OCI-LY1 (cell line): ENCODE measurements around the gene MAFB.

ENCODE experiments used
- H2AFZ ChIP-seq: fragments of 200-600 bp; sonication (generic), shearing (Covaris generic); 2 replicates; pipeline ENCODE4 v1.6.0; 2014; ENCODE audit warnings: antibody characterized with exemption, mild to moderate bottlenecking, low read length
- H3F3A ChIP-seq: fragments of 200-600 bp; sonication (generic), shearing (Covaris generic); 2 replicates; pipeline ENCODE4 v1.6.0; 2014; ENCODE audit warnings: mild to moderate bottlenecking, antibody characterized with exemption, low read length, moderate library complexity; ENCODE audit not compliant: insufficient read depth
- H3K27ac ChIP-seq: fragments of 200-600 bp; sonication (generic); 2 replicates; pipeline ENCODE4 v1.5.1; 2014; ENCODE audit warnings: low read length, mixed run types, mild to moderate bottlenecking, low read depth; ENCODE audit not compliant: poor library complexity, severe bottlenecking
- H3K27me3 ChIP-seq: fragments of 200-600 bp; sonication (generic); 2 replicates; pipeline ENCODE4 v1.6.0; 2014; ENCODE audit warnings: antibody characterized with exemption, mild to moderate bottlenecking, low read length, moderate library complexity; ENCODE audit not compliant: insufficient read depth
- H3K36me3 ChIP-seq: fragments of 200-600 bp; sonication (generic); 2 replicates; pipeline ENCODE4 v1.6.1; 2014; ENCODE audit warnings: mild to moderate bottlenecking, antibody characterized with exemption, low read length, moderate library complexity, mixed read lengths; ENCODE audit not compliant: insufficient read depth
- H3K4me1 ChIP-seq: fragments of 200-600 bp; sonication (generic); 2 replicates; pipeline ENCODE4 v1.5.1; 2014; ENCODE audit warnings: mild to moderate bottlenecking, low read length, moderate library complexity; ENCODE audit not compliant: insufficient read depth, severe bottlenecking
- H3K4me2 ChIP-seq: fragments of 200-600 bp; sonication (generic), shearing (Covaris generic); 2 replicates; pipeline ENCODE4 v1.6.1; 2014; ENCODE audit warnings: low read length
- H3K4me3 ChIP-seq: fragments of 200-600 bp; sonication (generic); 2 replicates; pipeline ENCODE4 v1.5.1; 2014; ENCODE audit warnings: low read length, low read depth, mild to moderate bottlenecking, mixed read lengths; ENCODE audit not compliant: poor library complexity, severe bottlenecking
- H3K79me2 ChIP-seq: fragments of 200-600 bp; shearing (Covaris generic); 2 replicates; pipeline ENCODE4 v1.6.1; 2016; ENCODE audit warnings: mixed run types, low read length, mixed read lengths; ENCODE audit not compliant: insufficient read depth
- H3K9ac ChIP-seq: fragments of 200-600 bp; sonication (generic), shearing (Covaris generic); 2 replicates; pipeline ENCODE4 v1.6.1; 2014; ENCODE audit warnings: mild to moderate bottlenecking, low read length, mixed read lengths
- H3K9me2 ChIP-seq: fragments of 200-600 bp; sonication (generic), shearing (Covaris generic); 2 replicates; pipeline ENCODE4 v1.6.1; 2014; ENCODE audit warnings: low read depth, mild to moderate bottlenecking, low read length, mixed read lengths
- H3K9me3 ChIP-seq: fragments of 200-600 bp; shearing (Covaris generic); 2 replicates; pipeline ENCODE4 v1.6.1; 2014; ENCODE audit warnings: low read length, mixed read lengths
- H4K20me1 ChIP-seq: fragments of 200-600 bp; sonication (generic), shearing (Covaris generic); 2 replicates; pipeline ENCODE4 v1.6.0; 2016; ENCODE audit warnings: mild to moderate bottlenecking, low read length; ENCODE audit not compliant: insufficient read depth
- EZH2 ChIP-seq: fragments of 200-600 bp; sonication (generic), shearing (Covaris generic); IDR thresholded peaks from 2 replicates; pipeline ENCODE4 v1.8.0; 2017; ENCODE audit warnings: borderline replicate concordance, mixed run types, mild to moderate bottlenecking, antibody characterized with exemption, low read length, moderate library complexity, mixed read lengths
- TF ChIP-seq, protein P1 (sequence below): fragments of 200-600 bp; sonication (generic), shearing (Covaris generic); IDR thresholded peaks from 2 replicates; pipeline ENCODE4 v1.5.1; 2017; ENCODE audit warnings: mild to moderate bottlenecking, antibody characterized with exemption, low read length, moderate library complexity, mixed read lengths

MAFB gene

DNA sequence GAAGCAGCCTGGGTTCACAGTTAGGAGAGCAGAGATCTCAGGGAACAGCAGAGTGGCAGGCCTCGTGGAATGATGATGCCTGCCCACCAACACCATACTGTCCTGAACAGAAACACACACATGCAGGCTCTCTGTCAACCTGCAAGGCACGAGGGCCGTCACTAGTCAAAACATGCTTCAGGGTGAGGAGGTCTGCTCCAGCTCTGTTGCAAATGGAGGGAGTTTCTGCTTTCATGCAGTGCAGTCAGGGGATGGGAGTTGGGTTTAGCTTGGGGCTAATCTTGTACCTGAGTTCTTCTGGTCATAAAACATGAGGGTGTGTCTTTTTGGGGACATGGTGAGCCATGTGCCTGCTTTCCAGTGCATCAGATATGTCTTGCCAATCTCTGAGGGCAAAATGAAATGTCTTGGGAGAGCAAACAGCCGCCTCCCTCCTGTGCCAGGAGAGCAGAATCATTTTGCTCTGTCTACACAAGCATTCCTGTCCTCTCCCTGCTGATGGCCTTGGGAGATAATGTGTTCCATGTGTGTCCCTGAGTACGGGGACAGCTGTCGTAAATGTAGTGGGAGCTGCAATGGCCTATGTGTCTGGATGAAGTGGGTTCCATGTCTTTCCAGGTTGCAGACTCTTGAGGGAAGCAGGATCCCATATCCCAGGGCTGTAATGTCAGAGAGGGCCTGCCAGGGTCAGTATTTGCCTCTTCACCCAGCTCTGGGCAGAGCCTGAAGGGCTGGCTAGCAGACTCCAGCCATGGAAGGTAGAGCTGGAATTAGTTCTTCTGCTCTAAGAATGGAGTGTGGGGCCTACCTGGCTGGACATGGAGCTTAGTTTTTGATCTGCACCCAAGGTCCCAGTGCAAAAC lies 40.6 kb downstream of the MAFB start:
- H3K79me2 ChIP-seq = no peaks in the 10 kb centered on the region
- H3K4me1 ChIP-seq = no peaks in the 10 kb centered on the region
- no peaks in the 10 kb centered on the region for H4K20me1 ChIP-seq
- no peaks in the 10 kb centered on the region for H3K9me3 ChIP-seq
- no peaks in the 10 kb centered on the region for H3K9me2 ChIP-seq
- H3K4me3 ChIP-seq = no peak overlapping the region
- H3K27me3 ChIP-seq = no peaks in the 10 kb centered on the region
- H3K4me2 ChIP-seq = no peak overlapping the region
- TF ChIP-seq, protein P1, sequence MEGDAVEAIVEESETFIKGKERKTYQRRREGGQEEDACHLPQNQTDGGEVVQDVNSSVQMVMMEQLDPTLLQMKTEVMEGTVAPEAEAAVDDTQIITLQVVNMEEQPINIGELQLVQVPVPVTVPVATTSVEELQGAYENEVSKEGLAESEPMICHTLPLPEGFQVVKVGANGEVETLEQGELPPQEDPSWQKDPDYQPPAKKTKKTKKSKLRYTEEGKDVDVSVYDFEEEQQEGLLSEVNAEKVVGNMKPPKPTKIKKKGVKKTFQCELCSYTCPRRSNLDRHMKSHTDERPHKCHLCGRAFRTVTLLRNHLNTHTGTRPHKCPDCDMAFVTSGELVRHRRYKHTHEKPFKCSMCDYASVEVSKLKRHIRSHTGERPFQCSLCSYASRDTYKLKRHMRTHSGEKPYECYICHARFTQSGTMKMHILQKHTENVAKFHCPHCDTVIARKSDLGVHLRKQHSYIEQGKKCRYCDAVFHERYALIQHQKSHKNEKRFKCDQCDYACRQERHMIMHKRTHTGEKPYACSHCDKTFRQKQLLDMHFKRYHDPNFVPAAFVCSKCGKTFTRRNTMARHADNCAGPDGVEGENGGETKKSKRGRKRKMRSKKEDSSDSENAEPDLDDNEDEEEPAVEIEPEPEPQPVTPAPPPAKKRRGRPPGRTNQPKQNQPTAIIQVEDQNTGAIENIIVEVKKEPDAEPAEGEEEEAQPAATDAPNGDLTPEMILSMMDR = no peak
- TF ChIP-seq EZH2 = no peak
- H3K36me3 ChIP-seq = no peaks in the 10 kb centered on the region
- no peak overlapping the region for H3K9ac ChIP-seq
- H3F3A ChIP-seq = no peaks in the 10 kb centered on the region
- no peak overlapping the region for H3K27ac ChIP-seq
- no peak overlapping the region for H2AFZ ChIP-seq

DNA sequence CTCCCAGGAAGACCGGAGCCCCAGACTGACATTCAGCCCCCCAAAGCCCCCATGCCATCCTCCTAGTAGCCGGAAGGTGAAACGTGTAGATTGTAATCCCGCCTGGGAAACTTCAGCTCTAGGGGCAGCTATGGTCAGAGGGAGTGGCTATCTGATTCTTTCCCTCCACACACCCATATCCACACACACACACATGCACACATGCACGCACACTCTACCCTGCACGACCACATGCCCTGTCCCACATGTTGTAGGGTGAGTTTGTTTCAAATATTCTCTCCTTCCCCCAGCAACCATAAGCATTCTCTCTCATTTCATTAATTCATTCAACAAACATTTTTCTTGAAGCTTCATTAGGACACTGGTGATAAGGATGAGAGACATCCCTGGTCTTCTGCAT lies 42.2 kb downstream of the MAFB start:
- H3K9me2 ChIP-seq = no peaks in the 10 kb centered on the region
- no peak overlapping the region for H2AFZ ChIP-seq
- no peak overlapping the region for H3K4me2 ChIP-seq
- H4K20me1 ChIP-seq = no peaks in the 10 kb centered on the region
- TF ChIP-seq, protein P1 = no peak
- TF ChIP-seq EZH2 = no peak
- H3K4me1 ChIP-seq = no peaks in the 10 kb centered on the region
- H3K36me3 ChIP-seq = no peaks in the 10 kb centered on the region
- no peaks in the 10 kb centered on the region for H3K79me2 ChIP-seq
- H3K9ac ChIP-seq = no peak overlapping the region
- H3K9me3 ChIP-seq = no peaks in the 10 kb centered on the region
- no peaks in the 10 kb centered on the region for H3F3A ChIP-seq
- no peak overlapping the region for H3K4me3 ChIP-seq
- no peaks in the 10 kb centered on the region for H3K27me3 ChIP-seq
- H3K27ac ChIP-seq = no peak overlapping the region

DNA sequence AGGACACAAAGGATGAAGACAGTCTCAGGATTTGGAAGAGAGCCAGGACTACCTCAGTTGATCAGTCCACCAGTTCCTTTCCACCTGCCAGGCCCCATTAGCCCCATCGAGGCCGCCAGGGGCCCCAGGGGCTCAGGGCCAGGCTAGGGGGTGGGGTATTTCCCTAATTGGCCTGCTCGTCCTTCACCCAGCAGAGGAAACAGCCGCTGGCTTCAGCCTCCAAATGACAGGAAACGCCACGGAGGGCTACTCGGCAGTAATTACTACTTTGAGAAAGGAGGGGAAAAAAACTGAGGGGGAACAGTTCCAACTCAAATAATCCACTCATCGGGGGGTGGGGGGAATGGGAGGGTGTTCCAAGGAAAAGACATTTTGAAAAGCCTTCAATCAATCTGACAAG lies 42.7 kb downstream of the MAFB start:
- no peaks in the 10 kb centered on the region for H3K9me3 ChIP-seq
- no peaks in the 10 kb centered on the region for H3K4me1 ChIP-seq
- H2AFZ ChIP-seq = no peak overlapping the region
- no peak overlapping the region for H3K4me2 ChIP-seq
- no peaks in the 10 kb centered on the region for H3K36me3 ChIP-seq
- no peaks in the 10 kb centered on the region for H3K79me2 ChIP-seq
- H3K27ac ChIP-seq = no peak overlapping the region
- no peaks in the 10 kb centered on the region for H4K20me1 ChIP-seq
- no peak for TF ChIP-seq EZH2
- TF ChIP-seq, protein P1 = no peak
- H3K9ac ChIP-seq = no peak overlapping the region
- no peaks in the 10 kb centered on the region for H3K27me3 ChIP-seq
- H3K9me2 ChIP-seq = no peaks in the 10 kb centered on the region
- no peak overlapping the region for H3K4me3 ChIP-seq
- H3F3A ChIP-seq = no peaks in the 10 kb centered on the region
